MG63 (cell line): Measurements from ENCODE around the gene GABPB1. TPM values are rescaled to one million over a fixed set of nuclear protein-coding genes. Genes with fewer than 3 reads are reported as not detected.
"Not testable (repeated sequence)": the region's sequence is repeated elsewhere in the genome, so short reads cannot be mapped to it uniquely, and the experiment has no call there.

ENCODE experiments used
- DNase-seq: peaks from one replicate; pipeline ENCODE4 v3.0.0-alpha.2; 2020
- H3K27me3 ChIP-seq: fragments of 250-450 bp; sonication (Bioruptor Pico); 2 replicates; pipeline ENCODE4 v1.5.1; 2020; ENCODE audit warnings: mild to moderate bottlenecking, moderate library complexity
- H3K36me3 ChIP-seq: fragments of 250-450 bp; sonication (Bioruptor Pico); 2 replicates; pipeline ENCODE4 v1.5.1; 2020; ENCODE audit warnings: mild to moderate bottlenecking, moderate library complexity
- H3K4me3 ChIP-seq: fragments of 250-450 bp; sonication (Bioruptor Pico); 2 replicates; pipeline ENCODE4 v1.5.1; 2020; ENCODE audit warnings: mild to moderate bottlenecking, moderate library complexity
- H3K9me3 ChIP-seq: fragments of 250-450 bp; sonication (Bioruptor Pico); 2 replicates; pipeline ENCODE4 v1.5.1; 2020; ENCODE audit warnings: mild to moderate bottlenecking, moderate library complexity
- total RNA-seq: library from RNA; depleted of rRNA; stranded (reverse); fragments of >200 nt; shearing (Covaris generic); gene quantifications from 2 replicates; pipeline ENCODE4 v1.2.3, GENCODE V29; 2014; ENCODE audit warnings: low replicate concordance; rRNA removed

Gene GABPB1
- 31.2 and 46.1 TPM in 2 replicates for total RNA-seq

- peaks cover 56% of the 10 kb centered on the region for H3K36me3 ChIP-seq
- DNase-seq = peak; percentile 93
- H3K9me3 ChIP-seq = no peaks in the 10 kb centered on the region
- no peaks in the 10 kb centered on the region for H3K27me3 ChIP-seq
- H3K4me3 ChIP-seq = peak within 1 kb of the TSS; percentile 84
These were observed at the start of gene GABPB1 for GRCh38 chr15:50354838-50355618. TSS of gene GABPB1 (minus strand) at chr15:50355198. CDS start at chr15:50309798, 45,400 bp downstream.

- H3K4me3 ChIP-seq, H3K9me3 ChIP-seq, H3K27me3 ChIP-seq, DNase-seq, H3K36me3 ChIP-seq: not testable (repeated sequence)
These were observed 36.6 kb upstream of the GABPB1 start for GRCh38 chr15:50391561-50391960.

DNA sequence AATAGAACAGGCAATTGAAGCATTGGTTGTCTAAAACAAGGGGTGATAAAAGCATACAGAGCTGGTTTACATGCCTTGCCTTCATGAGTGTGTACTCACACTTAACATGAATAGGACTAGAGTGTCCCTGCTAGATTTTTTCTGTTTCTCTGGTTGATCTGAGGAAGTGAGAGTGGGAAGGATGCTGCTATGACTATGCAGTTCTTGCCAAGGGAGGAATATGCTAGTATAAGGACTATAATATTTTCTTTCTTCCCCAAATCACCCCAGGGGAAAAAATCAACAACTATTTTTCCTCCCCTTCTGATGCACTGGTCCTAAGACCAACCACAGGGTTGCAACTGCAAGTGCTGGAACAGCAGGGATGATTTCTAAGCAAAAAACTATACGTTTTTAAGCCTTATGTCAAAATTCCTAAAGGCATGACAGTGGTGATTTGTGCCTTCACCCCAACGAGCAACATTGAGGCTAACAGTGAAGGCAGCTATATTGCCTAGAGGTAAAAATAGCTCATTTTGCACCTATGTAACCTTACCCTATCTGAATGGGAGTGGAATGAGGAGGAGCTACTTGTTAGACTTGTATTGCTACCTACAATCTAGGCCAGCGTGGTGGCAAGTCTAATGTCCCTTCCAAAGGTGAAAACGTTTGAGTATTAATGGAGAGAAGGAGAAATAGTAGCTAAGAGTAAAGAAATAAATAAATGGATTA, 35.7 kb upstream of the GABPB1 start:
- H3K9me3 ChIP-seq = no peaks in the 10 kb centered on the region
- no peak for DNase-seq
- no peaks in the 10 kb centered on the region for H3K36me3 ChIP-seq
- H3K4me3 ChIP-seq = no peak overlapping the region
- H3K27me3 ChIP-seq = no peaks in the 10 kb centered on the region

- not testable (repeated sequence) for H3K27me3 ChIP-seq, H3K9me3 ChIP-seq, H3K36me3 ChIP-seq, H3K4me3 ChIP-seq, DNase-seq
These were observed 27.4 kb upstream of the GABPB1 start for GRCh38 chr15:50382408-50382807.

DNA sequence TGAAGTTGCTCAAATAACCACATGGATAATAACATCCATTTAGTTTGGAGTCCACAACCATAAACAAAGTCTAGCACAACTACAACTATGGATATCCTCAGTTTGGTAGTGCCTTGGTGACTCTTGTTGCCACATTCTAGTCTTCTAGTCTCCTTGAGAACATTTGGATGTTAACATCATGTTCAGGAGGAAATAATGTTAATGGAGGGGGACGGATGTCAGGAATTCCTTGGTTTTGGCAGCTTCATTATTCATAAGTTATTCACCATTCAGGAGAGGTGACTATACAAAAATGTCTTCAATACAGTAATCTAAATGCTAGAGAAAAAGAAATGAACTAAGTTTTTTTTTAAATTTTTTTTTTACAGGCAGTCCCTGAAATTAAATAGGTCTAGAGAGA, 26.4 kb upstream of the GABPB1 start:
- no peaks in the 10 kb centered on the region for H3K36me3 ChIP-seq
- H3K9me3 ChIP-seq = no peaks in the 10 kb centered on the region
- no peak for DNase-seq
- H3K4me3 ChIP-seq = no peak overlapping the region
- no peaks in the 10 kb centered on the region for H3K27me3 ChIP-seq

- H3K27me3 ChIP-seq = no peaks in the 10 kb centered on the region
- H3K36me3 ChIP-seq = no peaks in the 10 kb centered on the region
- no peak for DNase-seq
- no peaks in the 10 kb centered on the region for H3K9me3 ChIP-seq
- H3K4me3 ChIP-seq = no peak overlapping the region
These were observed 25.1 kb upstream of the GABPB1 start for GRCh38 chr15:50380089-50380488.

DNA sequence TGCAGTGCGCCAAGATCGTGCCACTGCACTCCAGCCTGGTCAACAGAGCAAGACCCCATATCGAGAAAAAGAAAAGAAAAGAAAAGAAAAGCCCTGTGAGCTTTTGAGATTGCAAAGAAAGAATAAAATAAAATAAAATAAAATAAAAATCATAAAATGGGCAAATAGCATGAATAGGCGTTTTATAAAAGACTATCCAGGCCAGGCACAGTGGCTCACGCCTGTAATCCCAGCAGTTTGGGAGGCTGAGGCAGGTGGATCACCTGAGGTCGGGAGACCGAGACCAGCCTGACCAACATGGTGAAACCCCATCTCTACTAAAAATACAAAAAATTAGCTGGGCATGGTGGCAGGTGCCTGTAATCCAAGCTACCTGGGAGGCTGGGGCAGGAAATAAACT, 24.4 kb upstream of the GABPB1 start:
- H3K36me3 ChIP-seq, H3K4me3 ChIP-seq, H3K27me3 ChIP-seq, DNase-seq, H3K9me3 ChIP-seq: not testable (repeated sequence)

- Histone ChIP-seq H3K27me3 (no peaks in the 10 kb centered on the region), H3K9me3 (no peaks in the 10 kb centered on the region), H3K4me3 (no peak overlapping the region), H3K36me3 (no peaks in the 10 kb centered on the region)
- DNase-seq = no peak
These were observed 23.8 kb upstream of the GABPB1 start for GRCh38 chr15:50378776-50379175.

DNA sequence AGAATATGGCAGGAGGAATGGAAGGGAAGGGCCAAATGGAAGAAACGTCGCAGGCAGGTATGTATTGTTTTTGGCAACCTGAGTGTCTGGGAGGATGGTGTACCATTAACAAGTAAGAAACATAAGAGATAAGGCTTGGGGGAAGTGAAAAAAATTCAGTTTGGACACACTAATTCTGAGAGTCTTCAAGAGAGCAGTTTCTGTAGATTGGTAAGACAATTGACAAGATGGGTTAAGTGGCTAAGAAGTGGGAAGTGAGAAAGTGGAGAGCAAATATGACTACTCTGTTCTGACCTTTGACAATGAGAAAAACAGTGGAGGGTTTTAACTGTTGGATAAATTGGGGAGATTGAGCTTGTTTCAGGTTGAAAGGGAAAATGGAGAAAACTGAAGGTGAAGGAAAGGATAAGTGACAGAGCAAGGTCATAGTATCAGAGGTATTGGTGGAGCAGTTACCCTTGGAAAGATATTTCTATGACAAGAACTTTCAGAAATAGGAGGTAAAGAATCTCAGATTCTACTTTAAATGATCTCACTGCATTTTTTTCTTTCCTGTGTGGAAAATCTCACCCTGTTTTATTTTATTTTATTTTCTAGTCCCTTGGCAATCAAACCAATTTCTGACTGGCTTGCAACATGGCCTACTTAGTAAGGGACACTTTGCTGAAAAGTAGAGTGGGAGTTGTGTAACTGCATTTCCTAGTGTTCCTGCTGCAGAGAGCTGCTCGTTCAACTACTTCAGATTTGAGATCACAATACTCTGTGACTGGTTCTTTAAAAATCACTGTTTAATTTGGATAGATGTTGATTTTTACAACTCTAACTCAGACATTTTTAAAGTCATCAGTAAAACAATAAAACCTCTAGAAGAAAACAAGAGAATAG, 23.1 kb upstream of the GABPB1 start:
- H3K27me3 ChIP-seq = no peaks in the 10 kb centered on the region
- no peaks in the 10 kb centered on the region for H3K36me3 ChIP-seq
- DNase-seq = no peak
- no peaks in the 10 kb centered on the region for H3K9me3 ChIP-seq
- no peak overlapping the region for H3K4me3 ChIP-seq

DNA sequence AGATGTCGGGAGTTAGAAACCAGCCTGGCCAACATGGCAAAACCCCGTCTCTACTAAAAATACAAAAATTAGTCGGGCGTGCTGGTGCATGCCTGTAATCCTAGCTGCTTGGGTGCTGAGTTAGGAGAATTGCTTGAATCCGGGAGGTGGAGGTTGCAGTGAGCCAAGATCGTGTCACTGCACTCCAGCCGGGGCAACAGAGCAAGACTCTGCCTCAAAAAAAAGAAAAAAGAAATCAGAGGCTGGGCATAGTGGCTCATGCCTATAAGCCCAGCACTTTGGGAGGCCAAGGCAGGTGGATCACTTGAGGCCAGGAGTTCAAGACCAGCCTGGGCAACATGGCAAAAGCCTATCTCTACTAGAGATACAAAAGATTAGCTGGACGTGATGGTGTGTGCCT, 14.6 kb upstream of the GABPB1 start:
- H3K4me3 ChIP-seq = not testable (repeated sequence)

GRCh38 chr15:50365971-50366370, 11.0 kb upstream of the GABPB1 start:
- Histone ChIP-seq H3K4me3 (no peak overlapping the region), H3K27me3 (no peaks in the 10 kb centered on the region), H3K36me3 (peaks cover 56% of the 10 kb centered on the region), H3K9me3 (no peaks in the 10 kb centered on the region)
- no peak for DNase-seq

More for the DNA sequence above, 14.6 kb upstream of the GABPB1 start:
- not testable (repeated sequence) for DNase-seq, H3K27me3 ChIP-seq, H3K9me3 ChIP-seq
- H3K36me3 ChIP-seq = peaks cover 21% of the 10 kb centered on the region

DNA sequence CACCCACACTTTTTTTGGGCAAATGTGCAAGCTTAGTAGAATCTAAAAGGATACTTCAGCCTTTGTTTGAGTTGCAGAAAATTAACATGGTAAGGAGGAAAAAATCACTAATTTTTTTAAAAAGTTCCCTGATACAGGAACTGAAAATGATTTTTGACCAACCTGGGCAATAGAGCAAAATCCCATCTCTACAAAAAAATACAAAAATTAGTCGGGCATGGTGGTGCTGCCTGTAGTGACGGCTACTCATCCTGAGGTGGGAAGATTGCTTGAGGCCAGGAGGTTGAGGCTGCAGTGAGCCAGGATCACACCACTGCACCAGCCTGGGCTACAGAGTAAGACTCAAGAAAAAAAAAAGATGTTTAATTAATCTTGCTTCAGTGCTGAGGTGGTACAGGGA, 10.6 kb upstream of the GABPB1 start:
- DNase-seq = no peak
- Histone ChIP-seq H3K9me3 (no peaks in the 10 kb centered on the region), H3K36me3 (peaks cover 60% of the 10 kb centered on the region), H3K27me3 (no peaks in the 10 kb centered on the region), H3K4me3 (no peak overlapping the region)

DNA sequence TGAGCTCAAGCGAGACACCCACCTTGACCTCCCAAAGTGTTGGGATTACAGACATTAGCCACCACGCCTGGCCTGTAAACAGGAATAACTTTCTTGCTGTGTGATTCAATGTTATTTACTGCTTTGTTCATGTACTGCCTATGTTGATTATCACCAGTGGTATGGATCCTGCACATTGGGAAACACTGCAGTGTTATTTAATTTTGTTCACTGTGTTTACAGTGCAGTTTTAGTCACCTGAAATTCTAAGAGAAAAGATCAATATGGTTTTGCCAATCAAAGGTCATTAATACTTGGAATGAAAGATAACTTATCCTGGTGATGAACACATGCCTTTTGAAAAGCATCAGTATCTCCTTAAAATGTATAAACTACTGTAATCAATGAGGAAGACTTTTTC, 8.6 kb upstream of the GABPB1 start:
- no peak for DNase-seq
- H3K36me3 ChIP-seq = peaks cover 74% of the 10 kb centered on the region
- H3K9me3 ChIP-seq = no peaks in the 10 kb centered on the region
- H3K4me3 ChIP-seq = no peak overlapping the region
- H3K27me3 ChIP-seq = no peaks in the 10 kb centered on the region

DNA sequence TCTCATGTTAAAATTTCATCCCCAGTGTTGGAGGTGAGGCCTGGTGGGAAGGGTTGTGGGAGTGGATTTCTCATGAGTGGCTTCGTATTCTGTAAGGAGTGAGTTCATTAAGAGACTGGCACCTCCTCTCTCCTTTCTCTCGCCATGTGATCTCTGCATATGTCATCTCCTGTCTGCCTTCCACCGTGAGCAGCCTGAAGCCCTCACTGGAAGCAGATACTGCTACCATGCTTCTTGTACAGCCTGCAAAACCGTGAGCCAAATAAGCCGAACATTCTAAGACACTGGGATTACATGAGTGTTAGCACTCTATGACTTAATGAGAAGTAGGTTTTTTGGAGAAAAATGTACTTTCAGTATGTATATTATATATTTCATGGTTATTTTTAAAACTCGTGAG, 6.8 kb upstream of the GABPB1 start:
- no peaks in the 10 kb centered on the region for H3K9me3 ChIP-seq
- no peak for DNase-seq
- no peak overlapping the region for H3K4me3 ChIP-seq
- H3K36me3 ChIP-seq = peaks cover 86% of the 10 kb centered on the region
- H3K27me3 ChIP-seq = no peaks in the 10 kb centered on the region

- Histone ChIP-seq H3K36me3 (peaks cover 81% of the 10 kb centered on the region), H3K4me3 (no peak overlapping the region), H3K9me3 (no peaks in the 10 kb centered on the region), H3K27me3 (no peaks in the 10 kb centered on the region)
- DNase-seq = peak; percentile 23
These were observed 3.8 kb upstream of the GABPB1 start for GRCh38 chr15:50358845-50359244.

DNA sequence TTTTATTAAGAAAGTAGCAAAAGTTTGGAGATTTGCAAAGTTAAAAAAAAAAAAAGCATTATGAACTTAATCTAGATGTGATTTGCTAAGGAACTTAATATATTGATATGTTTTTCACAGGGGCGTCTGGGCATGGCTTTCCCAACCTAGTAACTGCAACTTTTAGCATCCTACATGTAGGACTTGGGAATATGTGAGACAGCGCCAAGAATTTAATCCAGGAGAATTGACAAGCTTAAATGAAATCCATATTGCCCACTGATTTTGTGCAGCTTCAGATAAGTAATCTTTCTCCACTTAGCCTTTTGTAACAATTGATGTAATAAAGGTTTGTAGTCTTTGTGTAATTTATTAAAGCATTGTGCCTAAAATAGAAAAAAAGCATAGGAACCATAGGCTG, 982 bp upstream of the GABPB1 start:
- no peak for DNase-seq
- H3K27me3 ChIP-seq = no peaks in the 10 kb centered on the region

GRCh38 chr15:50355619-50355905, 564 bp upstream of the GABPB1 start:
- peak overlapping the region; percentile 84 for H3K4me3 ChIP-seq
- no peak for DNase-seq
- H3K9me3 ChIP-seq = no peaks in the 10 kb centered on the region
- no peaks in the 10 kb centered on the region for H3K27me3 ChIP-seq
- H3K36me3 ChIP-seq = peaks cover 61% of the 10 kb centered on the region

More for the DNA sequence above, 982 bp upstream of the GABPB1 start:
- peak overlapping the region; percentile 84 for H3K4me3 ChIP-seq
- no peaks in the 10 kb centered on the region for H3K9me3 ChIP-seq
- peaks cover 66% of the 10 kb centered on the region for H3K36me3 ChIP-seq
